ENCODE measurements around the gene GPR161. TPM values are rescaled to one million over a fixed set of nuclear protein-coding genes. Genes with fewer than 3 reads are reported as not detected.

Gene GPR161
- total RNA-seq, 4 donors from 2014 or later = 0.60 to 3.3 (median 2.8) TPM

GRCh38 chr1:168101336-168101735, 35.4 kb downstream of the GPR161 start:
- Histone ChIP-seq H3K9me3 (no peaks in the 10 kb centered on the region), H3K4me1 (peaks cover 0 to 5% (median 0%) of the 10 kb centered on the region in 4 donors), H3K27ac (no peak overlapping the region), H3K36me3 (no peaks in the 10 kb centered on the region), H3K27me3 (no peaks in the 10 kb centered on the region), H3K4me3 (no peak overlapping the region)
- no peak for DNase-seq
- intact Hi-C loops (cut with DNase I; ENCODE audit: low total_unique reads) (no loop called here), in situ Hi-C loops (cut with MboI; ENCODE audit: low pct_ligation_motif_present in 1 of 4, low pct_unique_long_range_greater_than_20kb in 1 of 4, low sequenced_read_pairs in 3 of 4) (no loop called here)
- WGBS, 2 donors (ENCODE audit: low coverage in 1 of 2) = 88 to 100% methylated on average over 2 to 8 of the region's 8 CpGs
- TF ChIP-seq POLR2A (IDR thresholded peaks at IDR 0.05) = no peak
- TF ChIP-seq CTCF (IDR thresholded peaks at IDR 0.05) = no peak
- no peak for TF ChIP-seq POLR2AphosphoS5 (IDR thresholded peaks at IDR 0.05)
- no peak for TF ChIP-seq EP300 (IDR thresholded peaks at IDR 0.05; ENCODE audit: low read depth)

GRCh38 chr1:168100315-168101002, 36.3 kb downstream of the GPR161 start:
- H3K36me3 ChIP-seq = no peaks in the 10 kb centered on the region
- H3K27ac ChIP-seq = no peak overlapping the region
- no peaks in the 10 kb centered on the region for H3K27me3 ChIP-seq
- 83 to 90% methylated on average over 3 to 7 of the region's 7 CpGs for WGBS, 2 donors (ENCODE audit: low coverage in 1 of 2)
- TF ChIP-seq EP300 (IDR thresholded peaks at IDR 0.05; ENCODE audit: low read depth) = no peak
- no peak for TF ChIP-seq POLR2AphosphoS5 (IDR thresholded peaks at IDR 0.05)
- no peak for TF ChIP-seq POLR2A (IDR thresholded peaks at IDR 0.05)
- no peak for TF ChIP-seq CTCF (IDR thresholded peaks at IDR 0.05)
- no peak overlapping the region for H3K4me3 ChIP-seq
- in situ Hi-C loops (cut with MboI; ENCODE audit: low pct_ligation_motif_present in 1 of 4, low pct_unique_long_range_greater_than_20kb in 1 of 4, low sequenced_read_pairs in 3 of 4) (no loop called here), intact Hi-C loops (cut with DNase I; ENCODE audit: low total_unique reads) (no loop called here)
- DNase-seq = no peak
- H3K9me3 ChIP-seq = no peaks in the 10 kb centered on the region
- H3K4me1 ChIP-seq = peaks cover 0 to 5% (median 0%) of the 10 kb centered on the region in 4 donors

GRCh38 chr1:168099337-168099801, 37.4 kb downstream of the GPR161 start:
- Histone ChIP-seq H3K27ac (peak overlapping the region in 2 of 4 donors; percentile 44 to 53), H3K9me3 (no peaks in the 10 kb centered on the region), H3K36me3 (no peaks in the 10 kb centered on the region), H3K27me3 (no peaks in the 10 kb centered on the region), H3K4me1 (peaks cover 0 to 5% (median 0%) of the 10 kb centered on the region in 4 donors), H3K4me3 (no peak overlapping the region)
- in situ Hi-C loops (cut with MboI; ENCODE audit: low pct_ligation_motif_present in 1 of 4, low pct_unique_long_range_greater_than_20kb in 1 of 4, low sequenced_read_pairs in 3 of 4) (no loop called here), intact Hi-C loops (cut with DNase I; ENCODE audit: low total_unique reads) (no loop called here)
- DNase-seq = no peak
- TF ChIP-seq EP300 (IDR thresholded peaks at IDR 0.05; ENCODE audit: low read depth) (no peak), POLR2AphosphoS5 (IDR thresholded peaks at IDR 0.05) (peak; percentile 47 to 85 (median 61))
- WGBS, 2 donors (ENCODE audit: low coverage in 1 of 2) = 56 to 80% methylated on average over 7 of the region's 7 CpGs

- DNase-seq = no peak
- intact Hi-C loops (cut with DNase I; ENCODE audit: low total_unique reads) = no loop called here
- no peak overlapping the region for H3K4me3 ChIP-seq
- H3K4me1 ChIP-seq = peaks cover 0 to 5% (median 0%) of the 10 kb centered on the region in 4 donors
- in situ Hi-C loops (cut with MboI; ENCODE audit: low pct_ligation_motif_present in 1 of 4, low pct_unique_long_range_greater_than_20kb in 1 of 4, low sequenced_read_pairs in 3 of 4) = no loop called here
- 40 to 87% methylated on average over 2 to 15 of the region's 15 CpGs for WGBS, 2 donors (ENCODE audit: low coverage in 1 of 2)
- TF ChIP-seq EP300 (IDR thresholded peaks at IDR 0.05; ENCODE audit: low read depth) = no peak
- TF ChIP-seq POLR2A (IDR thresholded peaks at IDR 0.05) = no peak
- TF ChIP-seq CTCF (IDR thresholded peaks at IDR 0.05) = no peak
- TF ChIP-seq POLR2AphosphoS5 (IDR thresholded peaks at IDR 0.05) = no peak
- no peaks in the 10 kb centered on the region for H3K36me3 ChIP-seq
- H3K27me3 ChIP-seq = no peaks in the 10 kb centered on the region
- peak overlapping the region in 3 of 4 donors; percentile 17 to 53 (median 44) for H3K27ac ChIP-seq
- H3K9me3 ChIP-seq = no peaks in the 10 kb centered on the region
Measured at GRCh38 chr1:168098534-168099320, 38.0 kb downstream of the GPR161 start.
